Liver (tissue), 3 donors: ENCODE data around the gene GMPS.

Experiments
- CTCF ChIP-seq: fragments of 150-350 bp; IDR thresholded peaks from 2 replicates; pipeline ENCODE4 v1.5.1; 2017; ENCODE audit warnings: improper control_type of control experiment, low read depth, low read length; ENCODE audit not compliant: missing input control
- EGR1 ChIP-seq, 2 donors: IDR thresholded peaks; 2 replicates each; pipeline ENCODE4 v1.6.1; 2016 to 2018; ENCODE audit warnings: antibody characterized with exemption in 2 of 2, low read depth in 2 of 2
- TF ChIP-seq, protein P1 (sequence below): IDR thresholded peaks from 2 replicates; pipeline ENCODE4 v1.6.1; 2016; ENCODE audit warnings: antibody characterized with exemption
- donor health status: healthy.
- donor health status: healthy.

GRCh38 chr3:155934230-155934629 is 63.8 kb downstream of the GMPS start:
- TF ChIP-seq CTCF (no peak), EGR1 (IDR thresholded peaks at IDR 0.05; ENCODE audit: low read depth in 2 of 2) (no peak)
- TF ChIP-seq, protein P1, sequence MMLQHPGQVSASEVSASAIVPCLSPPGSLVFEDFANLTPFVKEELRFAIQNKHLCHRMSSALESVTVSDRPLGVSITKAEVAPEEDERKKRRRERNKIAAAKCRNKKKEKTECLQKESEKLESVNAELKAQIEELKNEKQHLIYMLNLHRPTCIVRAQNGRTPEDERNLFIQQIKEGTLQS = no peak
